GM21381 (cell line): Measurements from ENCODE around the gene IVD.

Experiments
- ATAC-seq: cut with Tn5 transposase; IDR thresholded peaks from one replicate; pipeline ENCODE4 v1.9.1; 2021; ENCODE audit warnings: mild to moderate bottlenecking, moderate library complexity; ENCODE audit not compliant: unreplicated experiment

The IVD gene

GRCh38 chr15:40372981-40373380, 32.6 kb upstream of the IVD start:
- no peak for ATAC-seq

- ATAC-seq, result no peak
Observed at GRCh38 chr15:40377606-40378005, 28.0 kb upstream of the IVD start.

GRCh38 chr15:40379374-40379773, 26.2 kb upstream of the IVD start:
- ATAC-seq, result no peak

GRCh38 chr15:40379853-40380252, 25.7 kb upstream of the IVD start:
- no peak for ATAC-seq

- no peak for ATAC-seq
Observed at GRCh38 chr15:40380636-40381035, 25.0 kb upstream of the IVD start.

- ATAC-seq, result no peak
Observed at GRCh38 chr15:40381818-40382529, 23.6 kb upstream of the IVD start.

GRCh38 chr15:40382580-40383456, 22.8 kb upstream of the IVD start, which contains the start of gene KNSTRN:
KNSTRN (plus strand) TSS chr15:40382721; CDS start chr15:40382836, 115 bp downstream.
- peak; percentile 96 for ATAC-seq

GRCh38 chr15:40386480-40386879, 19.1 kb upstream of the IVD start:
- ATAC-seq, result no peak

GRCh38 chr15:40388941-40389823, 16.4 kb upstream of the IVD start:
- no peak for ATAC-seq

GRCh38 chr15:40389824-40390595, 15.6 kb upstream of the IVD start:
- no peak for ATAC-seq

GRCh38 chr15:40392986-40393948, 12.3 kb upstream of the IVD start:
- no peak for ATAC-seq

GRCh38 chr15:40397688-40398412, 7.7 kb upstream of the IVD start:
- ATAC-seq, result no peak

- peak; percentile 70 for ATAC-seq
Observed at GRCh38 chr15:40398413-40398873, 7.2 kb upstream of the IVD start.

- ATAC-seq, result no peak
Observed at GRCh38 chr15:40399370-40399769, 6.2 kb upstream of the IVD start.

GRCh38 chr15:40407330-40407990, 1.9 kb downstream of the IVD start:
- peak; percentile 39 for ATAC-seq

- peak; percentile 26 for ATAC-seq
Observed at GRCh38 chr15:40409366-40409765, 3.8 kb downstream of the IVD start.

- no peak for ATAC-seq
Observed at GRCh38 chr15:40410476-40410875, 4.9 kb downstream of the IVD start.
